ENCODE measurements around the gene GPR39.

- no peak for TF ChIP-seq CTCF (IDR thresholded peaks at IDR 0.05)
- no peak; the same call in 1 of the 2 replicates for TF ChIP-seq TCF7L2 (IDR thresholded peaks at IDR 0.05; ENCODE audit: low read depth, low read length)
- peak; percentile 59 for TF ChIP-seq POLR2AphosphoS5 (IDR thresholded peaks at IDR 0.05; ENCODE audit: low read depth, low read length)
These were observed 486 bp upstream of the GPR39 start for GRCh38 chr2:132415915-132416722.

All from Panc1 (cell line).